Measurements from ENCODE around the gene CCDC57.

GRCh38 chr17:82177761-82178498 is 34.7 kb downstream of the CCDC57 start:
- TF ChIP-seq GATA2 (IDR thresholded peaks at IDR 0.05; ENCODE audit: low read depth, low read length) (no peak), GATA3 (IDR thresholded peaks at IDR 0.05; ENCODE audit: low read depth, low read length) (no peak)
